GM19193 (cell line): Measurements from ENCODE around the gene INTS11.

Experiments used
- POLR2A ChIP-seq: IDR thresholded peaks from 4 replicates; pipeline ENCODE4 v1.6.1; 2011; ENCODE audit not compliant: insufficient read depth, insufficient read length; ENCODE audit errors: extremely low read depth

Gene INTS11

GRCh38 chr1:1287288-1288110 is 37.0 kb downstream of the INTS11 start:
- TF ChIP-seq POLR2A = no peak

GRCh38 chr1:1286313-1287261 is 37.9 kb downstream of the INTS11 start:
- no peak for TF ChIP-seq POLR2A

- no peak for TF ChIP-seq POLR2A
Observed at GRCh38 chr1:1285611-1286311, 38.7 kb downstream of the INTS11 start.

GRCh38 chr1:1285102-1285571 is 39.3 kb downstream of the INTS11 start:
- TF ChIP-seq POLR2A = no peak

- TF ChIP-seq POLR2A = no peak
Observed at GRCh38 chr1:1284221-1285101, 40.0 kb downstream of the INTS11 start.

- TF ChIP-seq POLR2A = no peak
Observed at GRCh38 chr1:1283821-1284220, 40.6 kb downstream of the INTS11 start.

- TF ChIP-seq POLR2A = no peak
Observed at GRCh38 chr1:1282998-1283397, 41.5 kb downstream of the INTS11 start.

GRCh38 chr1:1281533-1282321 is 42.7 kb downstream of the INTS11 start:
- TF ChIP-seq POLR2A = no peak

- TF ChIP-seq POLR2A = no peak
Observed at GRCh38 chr1:1280782-1281481, 43.5 kb downstream of the INTS11 start.

GRCh38 chr1:1279028-1279427 is 45.4 kb downstream of the INTS11 start:
- TF ChIP-seq POLR2A = no peak

GRCh38 chr1:1278620-1279019 is 45.8 kb downstream of the INTS11 start:
- no peak for TF ChIP-seq POLR2A

- TF ChIP-seq POLR2A = no peak
Observed at GRCh38 chr1:1275836-1276235, 48.6 kb downstream of the INTS11 start.
